Fibroblast of lung (primary cell): ENCODE data around the gene HSF4. TPM values are rescaled to one million over a fixed set of nuclear protein-coding genes. Genes with fewer than 3 reads are reported as not detected.

Experiments used
- DNase-seq, 2 donors: peaks; one replicate each; pipeline versions ENCODE4 v3.0.0 to v3.0.0-alpha.2; 2010; ENCODE audit warnings: low read depth in 2 of 2
- H2AFZ ChIP-seq: 2 replicates; pipeline ENCODE4 v1.5.1; 2012; ENCODE audit warnings: low read length, control low read depth, inconsistent platforms
- H3K27ac ChIP-seq: 2 replicates; pipeline ENCODE4 v1.5.1; 2011; ENCODE audit warnings: low read length, control low read depth; ENCODE audit not compliant: insufficient read depth
- H3K27me3 ChIP-seq: 2 replicates; pipeline ENCODE4 v1.5.1; 2011; ENCODE audit warnings: mild to moderate bottlenecking, low read length; ENCODE audit not compliant: control insufficient read depth, insufficient read depth
- H3K36me3 ChIP-seq: 2 replicates; pipeline ENCODE4 v1.5.1; 2011; ENCODE audit warnings: low read length; ENCODE audit not compliant: control insufficient read depth, insufficient read depth
- H3K4me1 ChIP-seq: 2 replicates; pipeline ENCODE4 v1.5.1; 2011; ENCODE audit warnings: low read length; ENCODE audit not compliant: control insufficient read depth, insufficient read depth; ENCODE audit errors: extremely low read depth
- H3K4me2 ChIP-seq: 2 replicates; pipeline ENCODE4 v1.5.1; 2011; ENCODE audit warnings: low read length, control low read depth; ENCODE audit not compliant: insufficient read depth; ENCODE audit errors: extremely low read depth
- H3K4me3 ChIP-seq, 4 experiments: fragments of 200-600 bp in 1 of 4; sonication (generic) in 1 of 4; replicated peaks in 1 of 4; 2 replicates each; pipeline ENCODE4 v1.5.1; 2011 to 2016; ENCODE audit warnings: low read length in 4 of 4, low read depth in 3 of 4, mild to moderate bottlenecking in 3 of 4, control low read depth in 2 of 4, inconsistent platforms in 1 of 4, mixed read lengths in 1 of 4; ENCODE audit not compliant: insufficient read depth in 1 of 4; ENCODE audit errors: control extremely low read depth in 1 of 4
- H3K79me2 ChIP-seq: 2 replicates; pipeline ENCODE4 v1.5.1; 2012; ENCODE audit warnings: mild to moderate bottlenecking, low read length, inconsistent platforms; ENCODE audit not compliant: control insufficient read depth, insufficient read depth
- H3K9ac ChIP-seq: 2 replicates; pipeline ENCODE4 v1.5.1; 2011; ENCODE audit warnings: mild to moderate bottlenecking, low read length, control low read depth; ENCODE audit not compliant: insufficient read depth
- H3K9me3 ChIP-seq: 2 replicates; pipeline ENCODE4 v1.5.1; 2012; ENCODE audit warnings: low read depth, low read length; ENCODE audit not compliant: control insufficient read depth, insufficient read depth
- H4K20me1 ChIP-seq: 2 replicates; pipeline ENCODE4 v1.5.1; 2011; ENCODE audit warnings: low read length; ENCODE audit not compliant: control insufficient read depth, insufficient read depth; ENCODE audit errors: extremely low read depth
- EZH2 ChIP-seq: IDR thresholded peaks from 2 replicates; pipeline ENCODE4 v1.5.1; 2012; ENCODE audit warnings: low read length, control low read depth, mild to moderate bottlenecking; ENCODE audit errors: missing control alignments
- polyA plus RNA-seq, 2 donors: library from polyadenylated mRNA; depleted of rRNA in 1 of 2; stranded (reverse) in 1 of 2; unstranded in 1 of 2; fragments of >200 nt; gene quantifications; 2 replicates each; pipeline ENCODE4 v1.2.1, GENCODE V29; 2011 to 2012; ENCODE audit warnings: missing spikeins in 1 of 2
- total RNA-seq: library from RNA; depleted of rRNA; stranded (reverse); fragments of >200 nt; gene quantifications from 2 replicates; pipeline ENCODE4 v1.2.1, GENCODE V29; 2014
- TF ChIP-seq, protein P1 (sequence below), 2 donors: IDR thresholded peaks in 1 of 2; conservative IDR thresholded peaks in 1 of 2; 1 replicate in 1 of 2; 2 replicates in 1 of 2; pipeline ENCODE4 v1.5.1; 2011 to 2012; ENCODE audit warnings: low read length in 2 of 2, control low read depth in 1 of 2, inconsistent platforms in 1 of 2, low read depth in 1 of 2, mild to moderate bottlenecking in 1 of 2

HSF4 gene
- total and polyA plus RNA-seq, 2 donors (not counting 1 experiment from before 2014, with no cell fraction given): 6.4 to 25.8 TPM

DNA sequence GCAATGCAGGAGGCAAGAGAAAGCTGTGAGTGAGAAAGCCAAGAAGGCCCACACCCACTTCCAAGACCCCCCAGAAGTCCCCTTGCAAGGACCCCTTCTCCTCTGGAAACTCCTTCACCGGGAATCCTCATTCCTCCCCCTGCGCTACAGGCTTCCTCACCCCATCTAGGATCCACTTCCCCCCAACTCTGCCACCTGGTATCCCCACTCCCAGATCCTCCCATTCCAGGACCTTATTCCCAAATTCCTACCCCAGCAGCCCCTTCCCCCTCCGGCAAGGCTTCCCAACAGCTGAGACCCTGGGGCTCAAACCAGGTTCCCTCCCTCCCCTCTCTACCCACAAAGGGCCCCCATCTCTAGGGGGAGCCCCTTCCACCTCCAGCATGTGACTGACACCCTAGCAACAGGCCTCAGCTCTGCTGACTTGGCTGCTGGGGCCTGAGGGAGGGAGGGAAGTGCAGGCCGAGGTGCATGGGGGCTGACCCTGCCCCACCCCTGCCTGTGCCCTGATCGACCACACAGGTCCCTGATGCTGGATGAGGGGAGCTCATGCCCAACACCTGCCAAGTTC, 2.1 kb downstream of the HSF4 start:
- H3K9me3 ChIP-seq: no peaks in the 10 kb centered on the region
- no peak overlapping the region for H3K9ac ChIP-seq
- no peak overlapping the region for H3K27ac ChIP-seq
- no peak overlapping the region for H3K4me3 ChIP-seq
- no peak overlapping the region for H3K4me2 ChIP-seq
- H3K79me2 ChIP-seq: no peaks in the 10 kb centered on the region
- no peak overlapping the region for H2AFZ ChIP-seq
- TF ChIP-seq, protein P1, sequence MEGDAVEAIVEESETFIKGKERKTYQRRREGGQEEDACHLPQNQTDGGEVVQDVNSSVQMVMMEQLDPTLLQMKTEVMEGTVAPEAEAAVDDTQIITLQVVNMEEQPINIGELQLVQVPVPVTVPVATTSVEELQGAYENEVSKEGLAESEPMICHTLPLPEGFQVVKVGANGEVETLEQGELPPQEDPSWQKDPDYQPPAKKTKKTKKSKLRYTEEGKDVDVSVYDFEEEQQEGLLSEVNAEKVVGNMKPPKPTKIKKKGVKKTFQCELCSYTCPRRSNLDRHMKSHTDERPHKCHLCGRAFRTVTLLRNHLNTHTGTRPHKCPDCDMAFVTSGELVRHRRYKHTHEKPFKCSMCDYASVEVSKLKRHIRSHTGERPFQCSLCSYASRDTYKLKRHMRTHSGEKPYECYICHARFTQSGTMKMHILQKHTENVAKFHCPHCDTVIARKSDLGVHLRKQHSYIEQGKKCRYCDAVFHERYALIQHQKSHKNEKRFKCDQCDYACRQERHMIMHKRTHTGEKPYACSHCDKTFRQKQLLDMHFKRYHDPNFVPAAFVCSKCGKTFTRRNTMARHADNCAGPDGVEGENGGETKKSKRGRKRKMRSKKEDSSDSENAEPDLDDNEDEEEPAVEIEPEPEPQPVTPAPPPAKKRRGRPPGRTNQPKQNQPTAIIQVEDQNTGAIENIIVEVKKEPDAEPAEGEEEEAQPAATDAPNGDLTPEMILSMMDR (conservative IDR thresholded peaks at IDR 0.05 in 1 of 2, IDR thresholded peaks at IDR 0.05 in 1 of 2; ENCODE audit: low read depth in 1 of 2, low read length in 2 of 2): no peak
- no peak for TF ChIP-seq EZH2
- peaks cover 16% of the 10 kb centered on the region for H3K4me1 ChIP-seq
- no peaks in the 10 kb centered on the region for H4K20me1 ChIP-seq
- no peaks in the 10 kb centered on the region for H3K36me3 ChIP-seq
- H3K27me3 ChIP-seq: peaks cover 2% of the 10 kb centered on the region
- DNase-seq: no peak

DNA sequence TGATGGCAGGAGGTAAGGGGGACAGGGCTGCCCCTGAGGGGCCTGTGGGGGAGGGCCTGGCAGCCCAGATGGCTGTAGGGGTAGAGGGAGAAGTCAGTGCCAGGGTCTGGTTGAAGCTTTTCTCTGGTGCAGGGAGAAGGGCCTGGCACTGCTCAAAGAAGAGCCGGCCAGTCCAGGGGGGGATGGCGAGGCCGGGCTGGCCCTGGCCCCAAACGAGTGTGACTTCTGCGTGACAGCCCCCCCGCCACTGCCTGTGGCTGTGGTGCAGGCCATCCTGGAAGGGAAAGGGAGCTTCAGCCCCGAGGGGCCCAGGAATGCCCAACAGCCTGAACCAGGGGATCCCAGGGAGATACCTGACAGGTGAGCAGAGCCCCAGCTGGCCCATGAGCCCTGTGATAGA, 3.0 kb downstream of the HSF4 start:
- Histone ChIP-seq H3K36me3 (no peaks in the 10 kb centered on the region), H3K9me3 (no peaks in the 10 kb centered on the region), H3K27me3 (no peaks in the 10 kb centered on the region), H3K4me3 (no peak overlapping the region), H3K9ac (no peak overlapping the region), H3K79me2 (no peaks in the 10 kb centered on the region), H4K20me1 (no peaks in the 10 kb centered on the region), H2AFZ (no peak overlapping the region), H3K4me1 (peaks cover 16% of the 10 kb centered on the region), H3K4me2 (no peak overlapping the region), H3K27ac (no peak overlapping the region)
- no peak for DNase-seq
- TF ChIP-seq EZH2: no peak
- TF ChIP-seq, protein P1 (conservative IDR thresholded peaks at IDR 0.05 in 1 of 2, IDR thresholded peaks at IDR 0.05 in 1 of 2; ENCODE audit: low read depth in 1 of 2, low read length in 2 of 2): no peak

DNA sequence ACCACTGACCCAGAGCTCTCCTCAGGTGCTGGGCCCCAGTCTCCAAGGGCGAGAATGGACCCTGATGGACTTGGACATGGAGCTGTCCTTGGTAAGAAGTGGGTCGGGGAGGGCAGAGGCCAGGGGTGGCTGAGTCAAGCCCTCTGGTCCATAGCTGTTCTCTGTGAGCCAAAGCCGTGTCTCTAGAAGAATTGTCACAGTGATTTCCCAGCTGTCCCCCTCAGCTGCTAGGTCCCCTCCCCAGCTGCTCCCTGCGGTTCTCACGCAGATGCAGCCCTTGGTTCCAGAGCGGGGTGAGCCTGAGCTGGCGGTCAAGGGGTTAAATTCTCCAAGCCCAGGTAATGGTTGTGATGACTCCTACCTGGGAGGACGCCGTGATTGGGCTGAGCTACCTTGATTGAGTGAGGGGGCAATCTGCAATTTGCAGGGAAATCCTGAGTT, 4.5 kb downstream of the HSF4 start:
- no peak overlapping the region for H3K4me2 ChIP-seq
- no peaks in the 10 kb centered on the region for H3K27me3 ChIP-seq
- H3K36me3 ChIP-seq: no peaks in the 10 kb centered on the region
- no peak for DNase-seq
- no peak for TF ChIP-seq EZH2
- TF ChIP-seq, protein P1 (conservative IDR thresholded peaks at IDR 0.05 in 1 of 2, IDR thresholded peaks at IDR 0.05 in 1 of 2; ENCODE audit: low read depth in 1 of 2, low read length in 2 of 2): no peak
- no peaks in the 10 kb centered on the region for H3K79me2 ChIP-seq
- H4K20me1 ChIP-seq: no peaks in the 10 kb centered on the region
- H3K4me3 ChIP-seq: no peak overlapping the region
- no peak overlapping the region for H3K27ac ChIP-seq
- H3K4me1 ChIP-seq: peaks cover 15% of the 10 kb centered on the region
- H3K9me3 ChIP-seq: no peaks in the 10 kb centered on the region
- H2AFZ ChIP-seq: no peak overlapping the region
- H3K9ac ChIP-seq: no peak overlapping the region
